Measurements from ENCODE around the gene SUMO2.
A peak's percentile ranks its signal among the peaks of the same experiment; 100 is the strongest.
"Not testable (repeated sequence)": the region's sequence is repeated elsewhere in the genome, so short reads cannot be mapped to it uniquely, and the experiment has no call there.

The SUMO2 gene

GRCh38 chr17:75129576-75129975, 53.2 kb downstream of the SUMO2 start:
- no peak overlapping the region for H3K4me3 ChIP-seq (replicated peaks; ENCODE audit: low read depth, low read length)
- no peak for TF ChIP-seq CTCF (IDR thresholded peaks at IDR 0.05; ENCODE audit: low read length, missing control alignments)
- DNase-seq (ENCODE audit: low read depth) = no peak

- no peak overlapping the region for H3K4me3 ChIP-seq (replicated peaks; ENCODE audit: low read depth, low read length)
- TF ChIP-seq CTCF (IDR thresholded peaks at IDR 0.05; ENCODE audit: low read length, missing control alignments) = no peak
Measured at GRCh38 chr17:75128694-75129505, 53.9 kb downstream of the SUMO2 start.

GRCh38 chr17:75127936-75128335, 54.8 kb downstream of the SUMO2 start:
- DNase-seq (ENCODE audit: low read depth); H3K4me3 ChIP-seq (replicated peaks; ENCODE audit: low read depth, low read length): not testable (repeated sequence)

More at GRCh38 chr17:75128694-75129505, 53.9 kb downstream of the SUMO2 start:
- no peak for DNase-seq (ENCODE audit: low read depth)

- no peak for DNase-seq (ENCODE audit: low read depth)
- H3K4me3 ChIP-seq (replicated peaks; ENCODE audit: low read depth, low read length) = no peak overlapping the region
- no peak for TF ChIP-seq CTCF (IDR thresholded peaks at IDR 0.05; ENCODE audit: low read length, missing control alignments)
Measured at GRCh38 chr17:75126954-75127353, 55.8 kb downstream of the SUMO2 start.

GRCh38 chr17:75125984-75126383, 56.8 kb downstream of the SUMO2 start:
- no peak overlapping the region for H3K4me3 ChIP-seq (replicated peaks; ENCODE audit: low read depth, low read length)
- DNase-seq (ENCODE audit: low read depth) = no peak
- no peak for TF ChIP-seq CTCF (IDR thresholded peaks at IDR 0.05; ENCODE audit: low read length, missing control alignments)

- no peak for TF ChIP-seq CTCF (IDR thresholded peaks at IDR 0.05; ENCODE audit: low read length, missing control alignments)
- H3K4me3 ChIP-seq (replicated peaks; ENCODE audit: low read depth, low read length) = no peak overlapping the region
- no peak for DNase-seq (ENCODE audit: low read depth)
Measured at GRCh38 chr17:75124819-75125162, 58.0 kb downstream of the SUMO2 start.

GRCh38 chr17:75124041-75124818, 58.5 kb downstream of the SUMO2 start:
- TF ChIP-seq CTCF (IDR thresholded peaks at IDR 0.05; ENCODE audit: low read length, missing control alignments) = no peak
- DNase-seq (ENCODE audit: low read depth) = peak; percentile 72
- no peak overlapping the region for H3K4me3 ChIP-seq (replicated peaks; ENCODE audit: low read depth, low read length)
